Activated gamma-delta T cell treated with anti-CD3 and anti-CD28 coated beads, Interleukin-2, amount 50 U/mL, for 16 hours (primary cell): ENCODE measurements around the gene DNAJB6.

Source experiments
- DNase-seq: peaks from one replicate; pipeline ENCODE4 v3.0.0-alpha.2; 2020; ENCODE audit warnings: low read depth

DNAJB6 gene

DNA sequence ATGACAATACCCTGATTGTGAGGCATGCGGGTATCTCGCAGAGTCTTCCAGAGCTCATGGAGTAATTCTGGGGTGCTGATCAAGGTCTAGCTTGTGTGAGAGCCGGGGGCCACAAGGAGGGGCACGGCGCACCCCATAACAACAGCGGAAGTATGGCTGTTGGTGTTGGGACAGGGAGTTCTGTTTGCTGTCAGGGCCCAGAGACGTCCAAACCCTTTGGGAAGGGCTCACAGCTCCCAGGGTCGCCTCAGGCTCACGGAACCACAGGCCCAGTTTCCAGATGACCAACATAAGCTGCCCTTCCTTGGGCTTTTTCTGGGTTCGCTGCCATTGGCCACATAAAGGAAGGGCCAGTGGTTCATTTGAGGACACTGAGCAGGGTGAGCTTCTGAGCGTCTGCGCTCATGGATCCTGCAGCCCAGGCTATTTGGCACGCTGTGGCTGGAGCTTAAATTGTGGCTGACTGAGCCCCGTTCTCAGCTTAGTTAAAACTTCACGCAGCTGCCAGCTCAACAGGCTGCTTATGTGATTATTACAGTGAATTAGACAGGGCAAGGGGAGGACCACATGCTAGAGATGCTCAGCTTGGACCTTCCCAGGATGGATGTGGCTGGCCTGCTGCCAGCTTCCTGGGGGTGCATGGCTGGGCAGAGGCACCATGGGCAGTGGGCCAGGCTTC, 92.3 kb downstream of the DNAJB6 start:
- DNase-seq, result no peak

DNA sequence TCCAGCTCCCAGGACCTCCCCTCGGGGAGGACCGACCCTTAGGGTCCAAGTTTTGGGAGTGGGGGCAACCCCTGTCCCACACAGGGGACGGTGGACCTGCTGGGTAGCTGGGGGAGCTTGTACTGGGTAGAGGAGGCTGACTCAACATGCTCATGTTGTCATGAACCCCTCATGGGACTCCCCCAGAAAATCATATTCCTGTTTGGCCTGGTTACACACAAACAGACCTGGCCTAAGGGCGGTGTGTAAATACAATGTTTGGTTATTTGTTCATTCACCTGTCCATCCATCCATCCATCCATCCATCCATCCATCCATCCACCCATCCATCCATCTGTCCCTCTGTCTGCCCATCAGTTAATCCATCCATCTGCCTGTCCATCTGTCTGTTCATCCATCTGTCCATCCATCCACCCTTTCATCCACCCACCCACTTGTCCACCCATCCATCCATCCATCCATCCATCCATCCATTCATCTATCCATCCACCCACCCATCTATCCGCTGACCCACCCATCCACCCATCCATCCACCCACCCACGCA, 92.9 kb downstream of the DNAJB6 start:
- DNase-seq, result no peak

DNA sequence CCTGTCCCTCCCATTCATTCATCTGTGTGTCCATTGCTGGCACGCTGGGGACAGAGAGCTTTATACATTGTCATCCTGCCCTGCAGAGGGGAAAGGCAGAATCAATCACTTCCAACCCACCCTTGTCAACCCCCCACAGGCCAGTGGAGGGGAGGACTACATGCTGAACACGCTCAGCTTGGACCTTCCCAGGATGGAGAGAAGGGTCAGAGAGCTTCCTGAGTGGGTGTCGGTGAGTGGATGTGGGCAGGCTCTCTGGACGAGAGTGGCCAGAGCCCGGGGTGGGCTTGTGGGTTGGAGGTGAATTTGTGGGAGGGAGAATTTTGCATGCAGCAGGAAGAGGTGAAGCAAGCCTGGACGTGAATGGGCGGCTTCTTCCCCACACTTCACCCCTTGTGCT, 93.9 kb downstream of the DNAJB6 start:
- DNase-seq, result no peak

DNA sequence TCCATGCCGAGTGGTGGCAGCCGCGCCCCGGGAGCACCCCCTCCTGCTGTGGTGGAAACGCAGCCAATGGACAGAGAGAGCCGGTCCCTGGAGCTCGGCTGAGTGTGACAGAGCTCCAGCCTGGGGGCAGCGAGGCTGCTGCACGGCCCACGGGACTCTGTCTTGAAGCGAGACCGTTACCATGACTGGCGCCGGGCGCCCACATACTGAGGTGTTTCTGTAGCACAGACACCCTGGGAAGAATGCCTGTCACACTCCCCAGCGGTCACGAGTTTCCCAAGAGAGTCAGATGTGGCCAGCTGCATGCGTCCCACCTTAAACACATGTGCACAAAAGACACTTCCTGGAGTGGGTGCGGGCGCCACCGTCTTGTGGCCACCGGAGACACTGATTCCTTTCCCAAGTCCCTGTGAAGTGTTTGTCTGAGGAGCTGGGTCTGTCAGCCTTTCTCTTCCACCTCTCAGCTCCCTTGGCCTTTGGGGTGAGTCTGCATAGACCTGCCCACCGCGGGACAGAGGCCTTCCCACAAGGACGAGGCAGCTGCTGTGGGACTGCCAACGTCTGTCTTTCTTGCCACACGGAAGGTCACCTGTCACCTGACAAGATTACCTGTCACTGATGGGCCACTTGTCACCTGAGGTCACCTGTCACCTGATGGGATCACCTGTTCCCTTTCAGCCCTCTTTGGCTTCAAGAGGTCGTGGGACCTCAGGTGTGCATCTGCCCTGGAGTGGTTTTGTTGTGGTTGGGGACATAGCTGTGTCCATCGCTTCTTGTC, 94.6 kb downstream of the DNAJB6 start:
- DNase-seq, result no peak

DNA sequence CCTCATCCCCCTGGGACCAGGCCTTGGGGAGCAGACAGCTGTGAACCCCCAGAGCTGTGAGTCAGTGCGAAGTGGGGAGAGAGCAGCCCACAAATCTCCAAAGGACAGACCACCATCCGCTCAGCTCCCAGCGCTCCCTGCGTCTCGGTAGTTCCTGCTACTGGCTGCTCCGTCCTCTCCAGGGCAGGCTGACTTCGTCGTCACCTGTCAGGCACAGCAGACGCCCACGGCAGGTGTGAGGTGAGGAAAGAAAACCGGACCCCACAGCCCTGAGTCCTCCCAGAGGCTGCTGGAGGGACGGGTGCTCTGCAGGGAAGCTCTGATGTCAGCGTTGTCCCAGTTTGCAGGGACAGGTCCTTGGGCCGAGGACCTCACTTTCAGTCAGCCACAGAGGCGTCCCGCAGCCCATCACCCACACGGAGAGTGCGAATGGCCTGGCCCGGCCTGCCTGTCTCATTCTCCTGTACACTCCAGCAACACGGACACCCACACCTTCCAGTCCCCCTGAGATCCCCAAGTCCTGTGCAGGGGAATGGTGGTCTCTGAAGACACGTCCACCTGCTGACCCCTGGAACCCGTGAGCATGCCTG, 95.2 kb downstream of the DNAJB6 start:
- DNase-seq, result no peak

DNA sequence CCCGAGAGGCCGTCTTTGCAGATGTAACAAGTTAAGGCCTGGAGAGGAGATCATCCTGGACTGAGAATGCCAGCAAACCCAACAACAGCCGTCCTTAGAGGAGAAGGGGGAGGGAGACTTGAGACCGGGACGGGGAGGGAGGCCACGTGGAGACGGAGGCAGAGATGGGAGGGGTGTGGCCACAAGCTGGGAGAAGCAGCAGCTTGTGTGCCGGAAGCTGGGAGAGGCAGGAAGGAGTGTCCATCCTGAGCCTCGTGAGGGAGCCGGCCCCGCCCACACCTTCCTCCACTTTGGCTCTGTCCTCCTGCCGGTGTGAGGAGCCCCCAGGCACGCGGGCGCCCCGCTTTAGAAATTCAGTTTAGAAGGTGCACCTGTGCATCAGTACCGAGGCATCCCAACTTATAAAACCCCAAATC, 95.7 kb downstream of the DNAJB6 start:
- no peak for DNase-seq

DNA sequence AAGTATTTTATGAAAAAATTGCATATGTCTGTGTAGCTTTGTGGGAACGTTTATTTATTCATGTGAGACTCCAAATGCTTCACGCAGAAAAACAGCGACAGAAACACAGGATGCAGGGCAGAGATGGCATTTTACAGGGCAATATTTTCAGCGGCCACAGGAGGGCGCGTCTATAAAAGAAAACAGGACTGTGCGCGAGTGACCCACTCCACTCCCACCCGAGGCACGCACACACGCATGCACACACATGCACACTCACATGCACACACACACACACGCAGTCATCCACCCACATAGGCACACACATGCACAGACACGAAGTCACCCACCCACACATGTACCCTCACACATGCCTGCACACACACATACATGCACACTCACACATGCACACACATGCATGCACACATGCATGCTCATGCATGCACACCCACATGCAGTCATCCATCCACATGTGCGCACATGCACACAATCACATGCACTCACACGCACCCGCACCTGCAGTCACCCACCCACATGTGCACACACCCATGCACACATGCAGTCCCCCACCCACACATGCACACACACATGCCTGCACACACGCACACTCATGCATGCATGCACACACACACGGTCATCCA, 96.3 kb downstream of the DNAJB6 start:
- DNase-seq, result peak; percentile 21

DNA sequence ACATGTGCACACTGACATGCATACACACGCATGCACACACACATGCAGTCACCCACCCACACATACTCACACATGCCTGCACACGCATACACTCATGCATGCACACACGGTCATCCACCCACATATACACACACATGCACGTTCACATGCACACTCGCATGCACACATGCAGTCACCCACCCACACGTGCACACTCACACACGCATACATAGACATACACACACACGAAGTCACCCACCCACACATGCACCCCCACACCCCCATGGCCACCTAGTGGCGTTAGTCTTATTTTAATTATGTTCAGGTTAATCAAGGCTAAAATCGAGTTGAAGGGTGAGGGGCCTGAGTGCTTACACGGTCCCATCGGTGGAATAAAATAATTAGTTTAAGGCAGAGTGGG, 96.8 kb downstream of the DNAJB6 start:
- no peak for DNase-seq

DNA sequence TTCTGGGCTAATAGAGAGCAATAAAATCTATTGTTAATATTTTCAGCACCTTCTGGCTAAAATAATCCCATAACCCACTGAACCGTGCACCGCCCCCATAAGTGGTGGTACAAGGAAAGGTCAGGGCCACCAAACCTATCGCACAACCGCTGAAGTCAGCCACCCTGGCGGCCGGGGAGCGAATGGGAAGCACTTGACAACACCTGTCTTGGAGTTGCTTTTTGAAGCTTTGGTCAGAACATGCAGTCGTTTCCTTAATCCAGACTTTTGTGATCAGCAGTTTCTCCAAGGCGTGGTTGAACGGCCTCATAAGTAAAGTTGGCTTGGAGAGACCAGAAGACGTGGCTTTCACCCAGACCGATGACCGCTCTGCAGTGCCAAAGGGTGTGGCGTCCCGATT, 97.4 kb downstream of the DNAJB6 start:
- DNase-seq, result no peak

DNA sequence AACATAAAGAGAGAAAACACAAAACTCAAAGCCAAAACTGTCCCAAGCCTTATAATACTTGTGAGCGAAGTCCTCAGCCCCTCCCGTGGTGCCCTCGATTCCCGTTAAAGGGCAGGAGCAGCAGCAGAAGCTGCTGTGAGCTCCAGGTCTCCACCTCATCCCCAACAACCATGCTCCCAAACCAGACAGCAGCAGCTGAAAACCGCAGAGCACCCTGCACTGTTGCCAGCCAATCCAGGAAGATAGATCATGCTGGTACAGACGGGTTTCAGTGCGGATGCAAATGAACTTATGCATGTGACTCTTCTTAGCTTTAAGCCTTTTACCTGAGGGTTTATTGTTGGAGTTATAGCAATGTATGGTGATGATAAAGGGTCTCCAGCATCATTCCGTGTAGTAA, 97.9 kb downstream of the DNAJB6 start:
- no peak for DNase-seq

DNA sequence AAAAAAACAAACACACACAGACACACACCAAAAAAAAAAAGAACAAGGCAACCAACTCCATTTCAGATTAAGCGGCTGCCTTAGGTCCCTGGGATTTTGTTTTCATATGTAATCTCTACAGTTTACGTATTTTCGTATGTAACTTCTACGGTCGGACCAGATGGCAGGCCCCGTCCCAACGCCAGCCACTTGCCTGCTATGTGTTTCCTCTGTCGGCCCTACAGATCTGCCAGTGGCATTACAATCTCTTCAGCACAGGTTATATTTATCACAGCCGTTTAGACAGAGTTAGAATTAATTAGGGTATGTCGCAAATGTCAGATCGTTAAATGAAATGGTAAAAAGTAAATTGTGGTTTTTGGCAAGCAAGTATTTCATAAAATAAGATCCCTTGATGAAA, 99.3 kb downstream of the DNAJB6 start:
- DNase-seq, result no peak

DNA sequence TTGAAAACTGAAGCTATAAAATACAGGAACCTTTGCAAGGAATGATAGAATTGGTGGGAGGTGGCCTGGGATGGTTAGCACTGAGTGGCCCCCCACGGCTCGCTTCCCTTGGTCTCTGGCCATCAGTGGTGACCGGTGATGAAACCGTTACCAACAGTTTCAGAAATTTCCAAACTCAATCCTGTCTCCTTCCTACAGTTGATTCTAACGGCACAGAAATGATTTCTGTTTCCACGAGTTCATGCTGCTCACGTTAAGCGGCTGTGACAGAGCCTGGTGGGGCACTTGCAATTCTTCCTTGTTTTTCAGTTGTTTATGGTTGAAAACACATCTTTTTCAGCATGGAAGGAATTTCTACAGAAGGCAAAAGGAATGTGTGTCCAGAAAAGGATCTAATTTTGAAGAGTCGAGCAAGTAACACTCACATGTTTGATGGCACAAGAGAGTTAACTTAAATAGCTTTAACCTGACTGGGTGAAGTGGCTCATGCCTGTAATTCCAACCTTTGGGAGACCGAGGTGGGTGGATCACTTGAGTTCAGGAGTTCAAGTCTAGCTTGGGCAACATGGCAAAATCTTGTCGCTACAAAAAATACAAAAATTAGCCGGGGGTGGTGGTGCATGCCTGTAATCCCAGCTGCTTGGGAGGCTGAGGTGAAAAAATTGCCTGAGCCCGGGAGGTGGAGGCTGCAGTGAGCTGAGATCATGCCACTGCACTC, 100.1 kb downstream of the DNAJB6 start:
- no peak for DNase-seq

DNA sequence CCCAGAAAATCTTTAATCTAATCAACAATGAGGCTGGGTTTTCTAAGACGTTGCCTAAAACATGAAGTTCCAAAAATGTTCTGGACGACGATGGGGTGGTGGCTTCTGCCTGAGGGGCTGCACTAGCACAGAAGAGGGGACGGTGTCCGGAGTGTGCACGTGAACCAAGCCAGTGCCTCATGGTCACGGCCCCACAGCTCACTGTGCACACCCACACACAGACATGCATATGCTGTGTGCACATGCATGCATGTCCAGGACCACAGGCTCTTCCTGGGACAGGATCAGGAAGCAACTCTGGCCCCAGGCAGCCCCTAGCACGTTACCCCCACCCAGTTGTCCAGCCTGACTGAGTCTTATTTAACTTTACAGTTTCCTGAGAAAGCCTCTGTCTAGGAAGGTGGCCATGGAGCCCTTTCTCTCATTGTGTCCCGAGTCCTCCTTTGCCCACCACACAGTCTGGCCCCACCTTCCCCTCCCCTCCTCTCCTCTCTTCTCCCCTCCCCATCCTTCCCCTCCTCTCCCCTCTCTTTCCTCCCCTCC, 100.8 kb downstream of the DNAJB6 start:
- DNase-seq, result no peak

DNA sequence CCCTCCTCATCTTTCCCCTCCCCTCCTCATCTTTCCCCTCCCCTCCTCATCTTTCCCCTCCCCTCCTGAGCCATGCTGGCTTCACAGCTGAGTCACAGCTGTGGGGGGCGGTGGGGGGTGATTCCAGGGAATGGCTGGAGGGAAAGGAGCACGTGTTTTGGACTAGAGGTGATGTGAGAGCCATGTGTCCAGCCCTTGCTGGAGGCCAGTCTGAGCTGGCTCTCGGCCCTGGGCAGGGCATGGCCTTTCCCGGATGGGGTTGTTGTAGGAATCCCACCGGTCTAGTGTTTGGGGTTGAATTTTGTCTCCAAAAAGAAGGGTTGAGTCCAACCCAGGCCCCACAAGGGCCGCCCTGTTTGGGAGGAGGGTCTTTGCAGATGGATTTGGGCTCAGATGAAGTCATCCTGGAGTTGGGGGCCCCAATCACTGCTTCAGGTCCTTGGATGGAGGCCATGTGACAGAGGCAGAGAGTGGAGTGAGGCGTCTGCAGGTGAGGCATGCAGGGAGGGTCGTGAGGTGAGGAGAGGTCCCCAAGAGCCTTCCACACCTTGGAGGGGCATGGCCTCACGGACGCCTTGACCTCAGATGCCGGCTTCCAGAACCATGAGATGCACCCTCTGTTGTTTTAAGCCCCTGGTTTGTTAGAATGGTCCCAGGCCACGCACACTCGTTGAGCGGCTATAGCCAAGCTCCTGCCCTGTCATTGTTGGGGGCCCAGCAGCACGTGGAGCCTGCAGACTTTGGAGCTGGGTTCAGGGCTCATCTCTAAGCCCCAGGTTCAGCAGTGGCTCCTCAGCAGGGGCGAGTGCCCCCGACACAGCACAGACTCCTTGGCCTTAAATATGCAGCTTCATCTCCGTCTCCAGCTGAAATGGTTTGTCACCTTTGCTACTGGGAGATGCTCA, 101.6 kb downstream of the DNAJB6 start:
- DNase-seq, result no peak

DNA sequence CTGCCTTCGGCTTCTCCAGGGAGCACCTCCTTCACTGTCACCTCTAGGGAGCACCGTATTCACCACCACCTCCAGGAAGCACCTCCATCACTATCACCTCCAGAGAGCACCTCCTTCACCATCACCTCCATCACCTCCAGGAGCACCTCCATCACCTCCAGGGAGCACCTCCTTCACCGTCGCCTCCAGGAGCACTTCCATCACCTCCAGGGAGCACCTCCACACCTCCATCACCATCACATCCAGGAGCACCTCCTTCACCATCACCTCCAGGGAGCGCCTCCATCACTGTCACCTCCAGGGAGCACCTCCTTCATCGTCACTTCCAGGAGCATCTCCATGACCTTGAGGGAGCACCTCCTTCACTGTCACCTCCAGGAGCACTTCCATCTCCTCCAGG, 102.3 kb downstream of the DNAJB6 start:
- no peak for DNase-seq

DNA sequence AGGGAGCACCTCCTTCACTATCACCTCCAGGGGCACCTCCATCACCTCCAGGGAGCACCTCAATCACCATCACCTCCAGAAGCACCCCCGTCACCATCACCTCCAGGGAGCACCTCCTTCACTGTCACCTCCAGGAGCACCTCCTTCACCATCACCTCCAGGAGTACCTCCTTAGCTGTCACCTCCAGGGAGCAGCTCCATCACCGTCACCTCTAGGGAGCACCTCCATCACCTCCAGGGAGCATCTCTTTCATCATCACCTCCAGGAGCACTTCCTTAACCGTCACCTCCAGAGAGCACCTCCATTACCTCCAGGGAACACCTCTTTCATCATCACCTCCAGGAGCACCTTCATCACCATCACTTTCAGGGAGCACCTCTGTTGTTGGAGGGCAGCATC, 103.0 kb downstream of the DNAJB6 start:
- DNase-seq, result no peak

DNA sequence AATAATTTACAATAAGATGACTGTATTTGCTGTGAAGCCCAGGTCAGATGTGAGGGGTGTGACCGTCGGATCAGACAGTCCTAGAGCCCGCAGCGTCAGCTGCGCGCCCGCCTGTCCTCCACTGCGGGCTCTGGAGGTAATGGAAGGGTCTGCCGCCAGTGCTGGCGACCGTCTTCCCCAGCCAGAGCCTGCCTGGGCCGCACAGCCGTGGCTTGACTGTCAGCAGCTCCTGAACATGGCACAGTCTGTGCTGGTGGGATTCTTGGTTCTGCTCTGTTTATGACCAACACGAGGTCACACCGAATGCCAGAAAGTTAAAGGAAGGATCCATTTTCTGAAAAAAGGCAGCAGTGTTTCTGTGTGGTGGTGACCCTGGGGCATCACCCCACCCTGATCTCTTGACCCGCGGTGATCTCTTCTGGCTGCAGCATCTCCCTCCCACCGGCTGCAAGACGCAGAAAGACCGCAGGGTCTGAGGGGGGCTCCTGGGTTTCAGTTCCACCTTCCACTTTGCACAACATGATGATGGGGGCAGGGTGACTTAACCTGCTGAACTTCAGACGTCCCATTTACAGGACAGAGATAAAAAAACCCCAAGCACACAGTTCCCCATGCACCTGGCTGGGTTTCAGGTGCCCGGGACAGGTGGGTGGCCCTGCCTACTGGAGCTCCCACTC, 103.7 kb downstream of the DNAJB6 start:
- DNase-seq, result no peak

DNA sequence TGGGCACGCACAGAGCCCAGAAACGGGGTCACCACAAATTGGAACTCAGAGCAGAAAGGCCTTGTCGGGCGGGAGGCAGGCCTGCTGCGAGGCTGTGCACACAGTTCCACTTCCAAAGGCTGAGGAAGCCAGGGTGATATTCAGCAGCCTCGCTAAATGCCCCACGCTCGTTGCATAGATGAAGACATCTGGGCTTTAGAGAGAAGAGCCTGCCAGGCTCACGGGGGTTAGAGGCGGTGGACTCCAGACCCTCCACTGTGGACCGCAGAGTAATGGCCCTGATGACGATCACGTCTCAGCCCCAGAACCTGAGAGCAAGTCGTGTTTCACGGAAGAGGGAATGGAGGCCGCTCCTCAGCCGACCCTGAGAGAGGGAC, 104.2 kb downstream of the DNAJB6 start:
- no peak for DNase-seq

DNA sequence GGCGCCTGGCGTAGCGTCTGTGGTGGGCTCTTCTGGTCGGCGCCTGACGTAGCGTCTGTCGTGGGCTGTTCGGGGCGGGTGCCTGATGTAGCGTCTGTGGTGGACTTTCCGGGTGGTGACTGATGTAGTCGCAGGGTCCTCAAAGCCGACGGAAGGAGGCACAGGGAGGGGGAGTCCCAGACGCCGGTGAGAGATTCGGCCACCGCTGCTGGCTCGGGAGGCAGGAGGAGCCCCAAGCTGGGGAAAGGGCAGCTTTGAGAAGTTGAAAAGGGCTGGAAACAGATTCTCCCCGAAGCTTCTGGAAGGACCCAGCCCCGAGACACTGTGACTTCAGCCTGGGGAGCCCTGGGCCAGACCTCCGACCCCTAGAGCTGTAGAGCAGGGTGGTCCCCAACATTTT, 105.7 kb downstream of the DNAJB6 start:
- DNase-seq, result no peak
